ENCODE results near the gene OR11H6. TPM values are rescaled to one million over a fixed set of nuclear protein-coding genes. Genes with fewer than 3 reads are reported as not detected.

The OR11H6 gene, protein sequence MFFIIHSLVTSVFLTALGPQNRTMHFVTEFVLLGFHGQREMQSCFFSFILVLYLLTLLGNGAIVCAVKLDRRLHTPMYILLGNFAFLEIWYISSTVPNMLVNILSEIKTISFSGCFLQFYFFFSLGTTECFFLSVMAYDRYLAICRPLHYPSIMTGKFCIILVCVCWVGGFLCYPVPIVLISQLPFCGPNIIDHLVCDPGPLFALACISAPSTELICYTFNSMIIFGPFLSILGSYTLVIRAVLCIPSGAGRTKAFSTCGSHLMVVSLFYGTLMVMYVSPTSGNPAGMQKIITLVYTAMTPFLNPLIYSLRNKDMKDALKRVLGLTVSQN
- not detected for total RNA-seq

DNA sequence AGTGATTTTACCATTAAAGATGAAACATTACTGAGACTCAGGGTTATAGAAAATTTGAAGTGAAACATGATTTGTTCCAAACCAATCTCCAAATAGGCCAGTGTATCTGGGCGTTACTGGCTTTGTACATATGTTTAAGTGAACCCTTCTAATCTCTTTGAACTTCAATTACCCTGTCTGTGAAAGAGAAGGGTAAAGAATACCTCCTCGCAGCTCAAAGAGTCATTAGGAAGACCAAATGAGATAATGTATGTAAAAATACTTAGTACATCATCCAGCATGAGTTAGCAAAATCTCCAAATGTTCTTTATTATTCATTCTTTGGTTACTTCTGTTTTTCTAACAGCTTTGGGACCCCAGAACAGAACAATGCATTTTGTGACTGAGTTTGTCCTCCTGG, at the start of gene OR11H6:
OR11H6 (plus strand) TSS at position 301 of the 400 bp plus-strand sequence; CDS start at position 301, 0 bp downstream.

DNA sequence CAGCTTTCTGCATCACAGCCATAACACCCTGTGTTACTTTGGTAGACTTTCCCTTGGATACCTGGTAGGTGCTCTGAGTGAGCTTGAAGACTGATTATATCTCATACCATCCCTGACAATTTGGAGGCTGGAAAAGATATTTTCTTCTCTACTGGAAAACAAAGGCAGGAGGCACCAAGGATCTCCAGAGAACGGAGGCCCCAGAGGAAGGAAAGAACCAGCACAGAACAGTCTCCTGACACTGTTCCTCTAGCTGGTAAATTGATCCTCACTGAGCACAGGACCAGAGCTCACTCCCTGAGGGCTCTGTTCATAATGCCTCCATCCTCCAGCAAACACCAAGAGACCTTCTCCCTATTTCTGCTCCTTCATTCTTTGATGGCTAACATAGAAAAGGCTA, 32.9 kb upstream of the OR11H6 start, which contains the start of gene OR11G2:
OR11G2 (plus strand) TSS at position 301 of the 400 bp plus-strand sequence. CDS start 6,542 bp downstream, outside the sequence.

DNA sequence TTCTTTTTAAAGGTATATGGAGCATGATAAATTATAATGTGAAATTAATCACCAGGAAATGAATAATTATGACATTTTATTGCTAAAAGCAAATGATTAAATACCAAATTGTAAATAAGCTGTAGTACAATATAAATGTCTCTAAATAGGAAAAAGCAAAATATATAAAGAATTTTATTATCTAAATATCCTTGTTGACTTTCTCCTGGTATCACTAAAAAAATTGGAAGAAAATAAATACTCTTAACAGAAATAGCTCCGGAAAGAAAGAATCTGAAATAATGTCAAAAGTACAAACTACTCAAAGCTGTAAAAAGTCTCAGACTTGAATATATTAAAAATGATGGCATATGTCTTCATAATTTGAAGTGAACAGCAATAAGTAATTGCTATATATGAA, 5.2 kb downstream of the OR11H6 start, which contains the start of gene OR11H7:
OR11H7 (plus strand) TSS at position 301 of the 400 bp plus-strand sequence.

Small RNA genes lying within 50 kb of the gene (small RNA-seq; reads per million reads assigned to genes)
- 0 reads per million in 2 donors for gene GTF2IP22

Other genes starting within 250 kb of the OR11H6 start
- gene OR4K15, start 248.1 kb upstream of the OR11H6 start, total RNA-seq: not detected
- gene OR4Q2, start 221.5 kb upstream of the OR11H6 start, total RNA-seq: not detected
- gene OR4K14, start 204.4 kb upstream of the OR11H6 start, total RNA-seq: not detected
- gene OR4K13, start 187.7 kb upstream of the OR11H6 start, total RNA-seq: not detected
- gene OR4L1, start 163.7 kb upstream of the OR11H6 start, total RNA-seq: not detected
- gene OR4K17, start 113.0 kb upstream of the OR11H6 start, total RNA-seq: not detected
- not detected for gene OR4N5, start 84.9 kb upstream of the OR11H6 start, total RNA-seq
- gene OR11G2, start 32.8 kb upstream of the OR11H6 start, total RNA-seq: not detected
- gene OR11H7, start 5.3 kb downstream of the OR11H6 start, total RNA-seq: not detected
- gene OR11H4, start 15.6 kb downstream of the OR11H6 start, total RNA-seq: not detected
- 10 to 100 TPM; 17.2 to 22.3 TPM for gene TTC5, start 82.2 kb downstream of the OR11H6 start, total RNA-seq
- 10 to 100 TPM; 17.6 to 32.6 TPM for gene CCNB1IP1, start 109.6 kb downstream of the OR11H6 start, total RNA-seq
- 10 to 100 TPM; 11.0 to 18.6 TPM for gene PARP2, start 119.9 kb downstream of the OR11H6 start, total RNA-seq
- 10 to 100 TPM; 17.3 to 23.4 TPM for gene TEP1, start 189.8 kb downstream of the OR11H6 start, total RNA-seq
- under 1 TPM; under 0.01 to 0.34 TPM for gene KLHL33, start 212.5 kb downstream of the OR11H6 start, total RNA-seq
- 10 to 100 TPM; 52.3 to 58.6 TPM for gene OSGEP, start 231.1 kb downstream of the OR11H6 start, total RNA-seq
- 10 to 100 TPM; 23.7 to 51.6 TPM for gene APEX1, start 231.5 kb downstream of the OR11H6 start, total RNA-seq
- gene PIP4P1, start 237.7 kb downstream of the OR11H6 start, total RNA-seq: 10 to 100 TPM; 40.3 to 45.4 TPM
- gene PNP, start 245.7 kb downstream of the OR11H6 start, total RNA-seq: 100 to 1,000 TPM in 1 of 2 donors, 10 to 100 TPM in 1; 26.8 to 107 TPM